Memory B cell (primary cell): ENCODE results near the gene IL17REL.
"Not testable (repeated sequence)": the region's sequence is repeated elsewhere in the genome, so short reads cannot be mapped to it uniquely, and the experiment has no call there.

Source experiments
- ATAC-seq: fragments of 150-1000 bp; cut with Tn5 transposase; 2 replicates; pipeline ENCODE4 v1.10.0; 2021; ENCODE audit warnings: low read depth, mild to moderate bottlenecking, moderate library complexity
- DNase-seq, 2 donors: peaks; one replicate each; pipeline ENCODE4 v3.0.0; 2022; ENCODE audit warnings: low spot score in 2 of 2
- H3K27ac Mint-ChIP-seq: one replicate; pipeline ENCODE4 v1.8.0; 2022; ENCODE audit warnings: mild to moderate bottlenecking, moderate library complexity, mixed read lengths
- H3K27me3 Mint-ChIP-seq: one replicate; pipeline ENCODE4 v1.8.0; 2022; ENCODE audit warnings: mixed read lengths
- H3K36me3 Mint-ChIP-seq: one replicate; pipeline ENCODE4 v1.8.0; 2022; ENCODE audit warnings: mild to moderate bottlenecking, mixed read lengths
- H3K4me1 Mint-ChIP-seq: one replicate; pipeline ENCODE4 v1.8.0; 2022; ENCODE audit warnings: mixed read lengths
- H3K4me3 Mint-ChIP-seq: one replicate; pipeline ENCODE4 v1.8.0; 2022; ENCODE audit warnings: mild to moderate bottlenecking, moderate library complexity, mixed read lengths
- H3K9me3 Mint-ChIP-seq: one replicate; pipeline ENCODE4 v1.8.0; 2022; ENCODE audit warnings: mixed read lengths

The IL17REL gene

DNA sequence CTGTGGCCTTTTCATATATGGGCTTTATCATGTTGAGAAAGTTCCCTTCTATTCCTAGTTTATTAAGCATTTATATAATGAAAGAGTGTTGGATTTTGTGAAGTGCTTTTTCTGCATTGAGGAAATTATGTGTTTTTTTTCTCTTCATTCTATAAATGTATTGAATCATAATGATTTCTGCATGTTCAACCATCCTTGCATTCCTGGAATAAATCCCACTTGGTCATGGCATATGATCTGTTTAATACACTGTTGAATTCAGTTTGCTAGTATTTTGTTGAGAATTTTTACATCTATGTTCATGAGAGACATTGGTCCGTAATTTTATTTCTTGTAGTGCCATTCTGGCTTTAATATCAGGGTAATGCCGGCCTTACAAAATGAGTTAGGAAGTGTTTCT lies 26.2 kb downstream of the IL17REL start:
- peaks cover 4% of the 10 kb centered on the region for H3K4me1 Mint-ChIP-seq
- ATAC-seq (no peak), DNase-seq (no peak)
- peaks cover 20% of the 10 kb centered on the region for H3K27me3 Mint-ChIP-seq
- no peak overlapping the region for H3K27ac Mint-ChIP-seq
- H3K36me3 Mint-ChIP-seq, result peaks cover 7% of the 10 kb centered on the region
- H3K4me3 Mint-ChIP-seq, result no peak overlapping the region
- H3K9me3 Mint-ChIP-seq, result peaks cover 13% of the 10 kb centered on the region

DNA sequence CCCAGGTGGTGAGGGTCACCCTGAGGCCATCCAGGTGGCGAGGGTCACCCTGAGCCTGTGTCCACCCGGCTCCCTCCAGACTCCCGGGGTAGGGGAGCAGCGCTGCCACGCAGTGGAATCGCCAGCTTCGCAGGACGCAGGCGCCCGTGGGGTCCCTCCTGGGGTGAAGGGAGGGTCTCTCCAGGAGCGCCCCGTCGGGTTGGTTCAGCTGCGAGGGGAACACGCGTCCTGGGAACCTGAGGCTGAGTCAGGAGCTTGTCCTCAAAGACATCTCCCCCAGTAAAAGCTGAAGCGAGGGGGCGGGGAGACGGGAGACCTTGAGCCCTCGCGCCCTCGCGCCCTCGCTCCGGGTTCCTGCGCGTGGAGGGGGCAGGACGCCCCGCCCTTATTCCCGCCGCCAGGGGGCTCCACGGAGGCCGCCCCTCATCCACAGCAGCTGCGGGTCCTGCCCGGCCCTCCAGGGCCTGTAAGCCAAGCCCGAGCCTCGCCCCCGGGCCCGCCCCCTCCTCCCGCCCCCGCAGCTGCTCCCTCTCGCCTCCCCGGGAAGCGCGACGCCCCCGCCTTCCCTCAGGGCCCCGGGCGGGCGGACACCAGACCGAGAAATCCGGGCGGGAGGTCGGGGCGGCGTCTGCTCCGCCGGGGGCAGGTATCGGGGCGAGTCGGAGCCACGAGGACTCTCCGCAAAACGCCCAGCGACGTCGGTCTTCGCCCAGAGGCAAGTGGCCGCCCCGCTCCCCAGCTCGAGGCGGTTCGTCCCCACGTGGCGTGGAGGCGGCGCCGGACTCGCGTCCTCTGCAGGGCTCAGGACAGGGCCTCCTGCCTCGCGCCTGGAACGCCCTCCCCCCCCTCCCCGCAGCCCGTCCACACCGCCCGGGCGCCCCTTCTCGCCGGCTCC lies 29.2 kb downstream of the IL17REL start:
- DNase-seq (peak in 1 of 2 donors; percentile 62), ATAC-seq (peak; percentile 79)
- Mint-ChIP-seq H3K4me1 (peaks cover 6% of the 10 kb centered on the region), H3K27me3 (peaks cover 17% of the 10 kb centered on the region), H3K4me3 (peak overlapping the region; percentile 49), H3K36me3 (peaks cover 11% of the 10 kb centered on the region), H3K9me3 (peaks cover 16% of the 10 kb centered on the region), H3K27ac (peak overlapping the region; percentile 49)

DNA sequence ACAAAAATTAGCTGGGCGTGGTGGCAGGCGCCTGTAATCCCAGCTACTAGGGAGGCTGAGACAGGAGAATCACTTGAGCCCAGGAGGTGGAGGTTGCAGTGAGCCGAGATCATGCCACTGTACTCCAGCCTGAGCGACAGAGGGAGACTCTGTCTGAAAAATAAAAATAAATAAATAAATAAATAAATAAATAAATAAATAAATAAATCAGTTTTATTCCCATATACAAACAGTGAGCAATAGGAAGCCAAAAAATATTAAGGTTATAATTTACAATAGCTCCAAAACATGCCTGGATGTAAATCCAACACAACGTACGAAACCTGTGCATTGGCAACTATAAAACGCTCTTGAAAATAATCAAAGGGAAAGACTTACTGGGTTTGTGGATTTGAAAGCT lies 30.8 kb downstream of the IL17REL start:
- not testable (repeated sequence) for H3K4me1 Mint-ChIP-seq, ATAC-seq, H3K27ac Mint-ChIP-seq, DNase-seq, H3K4me3 Mint-ChIP-seq
- H3K27me3 Mint-ChIP-seq, result peaks cover 16% of the 10 kb centered on the region
- peaks cover 11% of the 10 kb centered on the region for H3K36me3 Mint-ChIP-seq
- H3K9me3 Mint-ChIP-seq, result peaks cover 16% of the 10 kb centered on the region

DNA sequence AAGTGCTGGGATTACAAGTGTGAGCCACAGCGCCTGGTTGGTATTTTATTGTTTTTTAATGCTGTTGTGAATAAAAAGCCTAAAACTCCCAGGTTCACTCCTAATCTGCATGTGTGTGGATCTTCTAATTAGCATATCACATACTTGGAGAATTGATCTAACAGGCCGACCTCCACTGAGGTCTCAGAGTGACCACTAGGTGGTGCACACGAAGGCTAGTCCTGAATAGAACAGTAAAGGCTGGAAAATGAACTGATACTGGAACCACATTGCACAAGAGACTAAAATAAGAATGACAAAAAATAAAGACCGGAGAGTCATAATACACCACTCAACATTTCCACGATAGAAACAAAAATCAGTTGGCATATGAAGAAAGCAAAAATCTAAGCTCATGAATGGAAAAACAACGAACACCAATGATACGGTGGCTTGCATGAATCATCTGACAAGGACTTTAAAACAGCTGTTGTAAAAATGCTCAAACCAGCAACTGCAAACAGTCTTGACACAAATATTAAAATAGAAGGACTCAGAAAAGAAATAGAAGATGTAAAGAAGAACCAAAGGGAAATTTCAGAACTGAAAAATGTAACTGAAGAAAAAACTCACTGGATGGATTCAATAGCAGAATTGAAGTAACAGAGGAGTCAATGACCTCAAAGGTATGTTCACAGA lies 32.8 kb downstream of the IL17REL start:
- peaks cover 7% of the 10 kb centered on the region for H3K36me3 Mint-ChIP-seq
- peaks cover 6% of the 10 kb centered on the region for H3K9me3 Mint-ChIP-seq
- DNase-seq (no peak), ATAC-seq (no peak)
- H3K4me1 Mint-ChIP-seq, result peaks cover 19% of the 10 kb centered on the region
- peaks cover 12% of the 10 kb centered on the region for H3K27me3 Mint-ChIP-seq
- no peak overlapping the region for H3K4me3 Mint-ChIP-seq
- no peak overlapping the region for H3K27ac Mint-ChIP-seq

DNA sequence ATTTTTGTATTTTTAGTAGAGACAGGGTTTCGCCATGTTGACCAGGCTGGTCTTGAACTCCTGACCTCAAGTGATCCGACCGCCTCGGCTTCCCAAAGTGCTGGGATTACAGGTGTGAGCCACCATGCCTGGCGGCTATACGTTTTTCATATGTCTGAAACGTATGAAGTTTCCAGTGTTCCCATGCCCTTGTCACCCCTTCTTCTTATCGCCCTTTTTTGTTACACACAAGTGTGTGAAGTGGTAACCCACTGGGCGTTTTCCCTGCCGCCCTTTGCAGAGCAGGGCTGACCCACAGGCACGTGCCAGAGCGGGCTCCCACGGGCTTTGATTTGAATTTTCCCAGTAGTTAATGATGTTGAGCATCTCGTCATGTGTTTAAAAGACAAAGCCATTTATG lies 35.0 kb downstream of the IL17REL start:
- H3K4me3 Mint-ChIP-seq, result no peak overlapping the region
- no peak overlapping the region for H3K27ac Mint-ChIP-seq
- H3K36me3 Mint-ChIP-seq, result peaks cover 7% of the 10 kb centered on the region
- H3K9me3 Mint-ChIP-seq, result peaks cover 6% of the 10 kb centered on the region
- peaks cover 5% of the 10 kb centered on the region for H3K27me3 Mint-ChIP-seq
- DNase-seq (no peak), ATAC-seq (no peak)
- peaks cover 15% of the 10 kb centered on the region for H3K4me1 Mint-ChIP-seq

DNA sequence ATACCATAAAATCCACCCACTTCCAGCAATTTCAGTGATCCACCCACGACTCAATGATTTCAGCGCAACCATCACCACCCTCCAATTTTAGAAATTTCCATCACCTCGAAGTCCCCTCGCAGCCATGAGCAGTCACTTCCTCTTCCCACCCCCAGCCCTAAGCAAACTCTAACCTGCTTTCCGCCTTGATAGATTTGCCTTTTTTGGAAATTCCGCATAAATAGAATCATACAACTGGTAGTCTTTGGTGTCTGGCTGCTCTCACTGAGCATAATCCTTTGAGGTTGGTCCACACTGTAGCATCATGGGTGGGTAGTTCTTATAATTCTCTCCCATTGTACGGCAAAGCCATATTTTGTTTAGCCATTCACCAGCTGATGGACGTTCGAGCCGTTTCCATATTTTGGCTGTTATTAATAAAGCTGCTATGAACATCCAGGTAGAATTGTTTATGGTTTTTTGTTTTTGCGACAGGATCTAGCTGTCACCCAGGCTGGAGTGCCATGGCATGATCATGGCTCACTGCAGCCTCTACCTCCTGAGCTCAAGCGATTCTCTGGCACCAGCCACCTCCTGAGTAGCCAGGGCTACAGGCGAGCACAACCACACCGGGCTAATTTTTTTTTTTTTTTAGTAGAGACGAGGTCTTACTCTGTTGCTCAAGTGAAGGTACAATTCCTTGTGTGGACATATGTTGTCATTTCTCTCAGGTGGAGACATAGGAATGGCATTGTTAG lies 36.0 kb downstream of the IL17REL start:
- DNase-seq, result peak; percentile 21 to 55
- Mint-ChIP-seq H3K36me3 (peaks cover 7% of the 10 kb centered on the region), H3K4me3 (peak overlapping the region; percentile 1)

DNA sequence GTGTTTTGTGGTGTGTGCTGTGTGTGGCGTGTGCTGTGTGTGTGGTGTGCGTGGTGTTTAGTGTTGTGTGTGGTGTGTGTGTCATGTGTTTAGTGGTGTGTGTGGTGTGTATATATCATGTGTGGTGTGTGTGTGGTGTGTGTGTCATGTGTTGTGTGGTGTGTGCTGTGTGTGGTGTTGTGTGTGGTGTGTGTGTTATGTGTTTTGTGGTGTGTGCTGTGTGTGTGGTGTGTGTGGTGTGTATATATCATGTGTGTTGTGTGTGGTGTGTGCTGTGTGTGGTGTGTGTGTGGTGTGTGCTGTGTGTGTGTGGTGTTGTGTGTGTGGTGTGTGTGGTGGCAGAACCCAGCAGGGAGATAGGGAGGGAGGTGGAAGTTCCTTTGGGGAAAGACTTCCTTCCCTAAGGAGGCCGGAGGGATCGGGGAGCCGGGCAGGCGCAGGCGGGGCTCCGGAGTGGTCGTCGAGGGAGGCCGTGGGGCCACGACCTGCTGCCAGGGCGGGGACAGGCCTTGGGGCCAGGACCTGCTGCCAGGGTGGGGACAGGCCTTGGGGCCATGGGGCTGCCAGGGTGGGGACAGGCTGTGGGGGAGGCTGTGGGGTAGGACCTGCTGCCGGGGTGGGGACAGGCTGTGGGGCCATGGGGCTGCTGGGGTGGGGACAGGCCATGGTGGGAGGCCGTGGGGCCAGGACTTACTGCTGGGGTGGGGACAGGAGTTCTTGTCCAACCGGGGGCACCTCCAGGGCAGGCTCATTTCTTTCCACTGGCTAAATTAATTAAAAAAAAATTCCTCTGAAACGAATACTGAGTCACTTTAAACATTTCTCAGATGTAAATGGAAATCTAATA lies 36.8 kb downstream of the IL17REL start:
- H3K9me3 Mint-ChIP-seq, result peaks cover 6% of the 10 kb centered on the region
- peak; percentile 18 for ATAC-seq
- peaks cover 4% of the 10 kb centered on the region for H3K27me3 Mint-ChIP-seq
- DNase-seq, result peak in 1 of 2 donors; percentile 27
- no peak overlapping the region for H3K4me3 Mint-ChIP-seq
- peaks cover 7% of the 10 kb centered on the region for H3K36me3 Mint-ChIP-seq
- peak overlapping the region; percentile 93 for H3K27ac Mint-ChIP-seq
- peaks cover 19% of the 10 kb centered on the region for H3K4me1 Mint-ChIP-seq

More for the DNA sequence above, 36.0 kb downstream of the IL17REL start:
- H3K27me3 Mint-ChIP-seq, result peaks cover 4% of the 10 kb centered on the region
- ATAC-seq, result peak; percentile 79
- peak overlapping the region; percentile 19 for H3K27ac Mint-ChIP-seq
- H3K9me3 Mint-ChIP-seq, result peaks cover 6% of the 10 kb centered on the region
- peaks cover 15% of the 10 kb centered on the region for H3K4me1 Mint-ChIP-seq

DNA sequence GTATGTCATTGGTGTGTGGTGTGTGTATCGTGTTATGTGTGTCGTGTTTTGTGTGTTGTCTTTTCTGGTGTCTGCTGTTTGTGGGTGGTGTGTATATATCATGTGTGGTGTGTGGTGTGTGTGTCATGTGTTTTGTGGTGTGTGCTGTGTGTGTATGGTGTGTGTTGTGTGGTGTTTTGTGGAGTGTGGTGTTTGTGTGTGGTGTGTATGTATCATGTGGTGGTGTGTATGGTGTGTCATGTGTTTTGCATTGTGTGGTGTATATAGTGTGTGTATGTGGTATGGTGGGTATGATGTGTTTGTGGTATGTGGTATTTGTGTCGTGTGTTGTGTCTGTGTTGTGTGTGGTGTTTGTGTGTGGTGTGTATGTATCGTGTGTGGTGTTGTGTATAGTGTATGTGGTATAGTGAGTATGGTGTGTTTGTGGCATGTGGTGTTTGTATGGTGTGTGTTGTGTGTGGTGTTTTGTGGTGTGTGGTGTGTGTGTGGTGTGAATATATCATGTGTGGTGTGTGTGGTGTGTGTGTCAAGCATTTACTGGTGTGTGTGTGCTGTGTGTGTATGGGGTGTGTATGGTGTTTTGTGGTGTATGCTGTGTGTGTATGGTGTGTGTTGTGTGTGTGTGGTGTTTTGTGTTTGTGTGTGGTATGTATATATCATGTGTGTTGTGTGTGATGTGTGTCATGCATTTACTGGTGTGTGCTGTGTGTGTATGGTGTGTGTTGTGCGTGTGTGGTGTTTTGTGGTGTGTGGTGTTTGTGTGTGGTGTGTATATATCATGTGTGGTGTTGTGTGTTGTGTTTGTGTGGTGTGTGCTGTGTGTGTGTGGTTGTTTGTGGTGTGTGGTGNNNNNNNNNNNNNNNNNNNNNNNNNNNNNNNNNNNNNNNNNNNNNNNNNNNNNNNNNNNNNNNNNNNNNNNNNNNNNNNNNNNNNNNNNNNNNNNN lies 39.3 kb downstream of the IL17REL start:
- no peaks in the 10 kb centered on the region for H3K36me3 Mint-ChIP-seq
- ATAC-seq, result no peak
- H3K4me3 Mint-ChIP-seq, result no peak overlapping the region
- H3K9me3 Mint-ChIP-seq, result no peaks in the 10 kb centered on the region
- H3K27me3 Mint-ChIP-seq, result peaks cover 2% of the 10 kb centered on the region
- peaks cover 22% of the 10 kb centered on the region for H3K4me1 Mint-ChIP-seq
- H3K27ac Mint-ChIP-seq, result no peak overlapping the region
- no peak for DNase-seq

DNA sequence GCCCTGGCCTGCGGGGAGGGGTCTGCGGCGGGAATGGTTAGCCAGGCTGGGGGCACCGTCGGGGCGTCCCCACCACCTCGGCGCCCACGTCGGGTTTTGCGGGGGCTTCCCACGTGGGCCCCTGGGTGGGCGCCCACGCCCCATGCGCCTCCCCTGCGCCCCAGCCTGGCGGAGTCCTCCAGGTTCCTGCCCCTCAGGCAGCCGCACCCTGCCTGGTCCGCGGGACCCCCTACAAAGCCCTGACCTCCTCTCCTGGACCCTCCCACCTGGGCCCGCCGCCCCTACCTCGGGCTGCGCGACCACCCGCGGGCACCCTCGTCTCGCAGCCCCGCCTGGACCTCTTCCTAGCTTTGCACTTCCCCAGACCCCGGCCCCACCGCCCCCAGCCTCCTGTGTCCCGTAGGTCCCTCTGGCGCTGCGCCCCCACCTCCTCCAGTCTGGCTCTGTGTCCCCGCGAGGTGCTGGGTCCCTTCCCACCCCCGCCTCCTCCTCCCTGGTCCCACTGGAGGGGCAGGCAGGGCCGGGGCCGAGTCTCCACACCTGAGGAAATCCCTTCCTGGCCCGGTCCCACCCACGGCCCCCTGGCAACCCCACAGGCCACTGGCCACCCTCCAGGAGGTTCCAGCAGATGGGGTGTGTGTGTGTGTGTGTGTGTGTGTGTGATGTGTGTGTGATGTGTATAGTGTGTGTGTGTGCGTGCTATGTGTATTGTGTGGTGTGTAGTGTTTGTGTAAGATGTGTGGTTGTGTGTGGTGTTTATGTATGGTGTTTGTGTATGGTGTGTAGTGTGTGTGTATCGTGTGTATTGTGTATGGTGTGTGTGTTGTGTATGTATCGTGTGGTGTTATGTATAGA lies 40.2 kb downstream of the IL17REL start:
- Mint-ChIP-seq H3K27ac (no peak overlapping the region), H3K4me1 (peaks cover 27% of the 10 kb centered on the region), H3K27me3 (peaks cover 2% of the 10 kb centered on the region), H3K9me3 (no peaks in the 10 kb centered on the region), H3K4me3 (no peak overlapping the region), H3K36me3 (no peaks in the 10 kb centered on the region)
- ATAC-seq, result no peak
- DNase-seq, result peak in 1 of 2 donors; percentile 28

DNA sequence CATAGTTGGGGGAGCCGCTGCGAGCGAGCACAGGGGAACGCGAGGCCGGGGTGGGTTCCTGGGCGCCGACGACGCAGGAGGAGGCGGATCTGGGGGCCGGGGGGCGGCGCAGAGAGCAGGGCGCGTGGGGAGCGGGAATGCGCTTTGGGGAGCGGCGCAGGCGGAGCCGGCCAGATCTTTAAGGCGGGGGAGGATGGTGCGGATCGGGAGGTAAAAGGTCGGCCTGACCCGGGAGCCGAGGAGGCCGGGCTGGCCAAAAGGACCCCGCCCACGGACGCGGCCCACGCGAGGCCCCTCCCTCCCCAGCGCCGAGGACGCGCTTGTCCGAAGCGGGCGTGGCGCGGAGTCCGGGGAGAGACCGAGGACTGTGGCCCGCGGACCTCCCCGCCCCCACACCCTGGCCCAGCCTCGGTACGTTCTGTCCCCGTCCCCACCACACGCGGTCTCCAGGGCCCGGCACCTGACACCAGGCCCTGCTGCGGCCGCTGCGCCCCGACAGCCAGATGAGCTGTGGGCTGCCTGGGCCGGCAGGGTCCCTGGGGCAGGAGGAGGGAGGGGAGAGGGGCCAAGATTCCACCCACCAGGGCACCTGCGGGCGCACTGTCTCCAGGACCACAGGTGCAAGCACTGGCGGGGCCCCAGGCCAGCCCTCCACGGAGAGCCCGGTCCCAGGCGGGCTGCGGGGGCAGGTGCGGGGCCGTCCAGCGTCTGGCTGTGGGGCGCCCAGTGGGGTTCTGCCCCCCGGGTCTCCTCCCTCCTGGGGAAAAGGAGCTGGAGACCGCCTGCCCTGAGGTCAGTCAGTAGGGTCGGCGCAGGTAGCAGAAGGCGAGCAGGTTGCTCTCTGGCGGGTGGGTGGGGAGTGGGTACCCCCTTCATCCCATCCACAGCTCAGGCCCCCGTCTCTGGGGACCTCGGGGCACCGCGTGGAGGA lies 41.1 kb downstream of the IL17REL start:
- H3K4me1 Mint-ChIP-seq, result peaks cover 29% of the 10 kb centered on the region
- H3K36me3 Mint-ChIP-seq, result no peaks in the 10 kb centered on the region
- no peaks in the 10 kb centered on the region for H3K9me3 Mint-ChIP-seq
- H3K27me3 Mint-ChIP-seq, result peaks cover 2% of the 10 kb centered on the region
- ATAC-seq (peak; percentile 15), DNase-seq (peak in 1 of 2 donors; percentile 54)
- peak overlapping the region; percentile 90 for H3K27ac Mint-ChIP-seq
- H3K4me3 Mint-ChIP-seq, result peak overlapping the region; percentile 77
